Loucy (cell line): Measurements from ENCODE around the gene RAB10.

Experiments used
- CTCF ChIP-seq: fragments of 200-600 bp; sonication (generic); conservative IDR thresholded peaks from 2 replicates; pipeline ENCODE4 v1.5.1; 2014; ENCODE audit warnings: mild to moderate bottlenecking, antibody characterized with exemption, low read length
- EZH2phosphoT487 ChIP-seq: fragments of 200-600 bp; IDR thresholded peaks from 2 replicates; pipeline ENCODE4 v1.6.1; 2018; ENCODE audit warnings: antibody characterized with exemption, mild to moderate bottlenecking, moderate library complexity, borderline replicate concordance

- no peak for TF ChIP-seq CTCF
- TF ChIP-seq EZH2phosphoT487: no peak
These were observed 32.0 kb upstream of the RAB10 start for GRCh38 chr2:26001743-26002351.
